IMR-90 (cell line): ENCODE data around the gene STRN4. TPM values are rescaled to one million over a fixed set of nuclear protein-coding genes. Genes with fewer than 3 reads are reported as not detected.

ENCODE experiments used
- ATAC-seq: fragments of 200-7000 bp; cut with Tn5 transposase; 2 replicates; pipeline ENCODE4 v1.9.1; 2020; ENCODE audit warnings: low read depth, mild to moderate bottlenecking, moderate library complexity
- BruUV-seq: library from RNA; stranded (reverse); fragments of 400-500 nt; replicated peaks from 2 replicates; lab custom pipeline; 2021; lab: Mats Ljungman, UMichigan
- CTCF ChIA-PET: fragments of 300-600 bp; formaldehyde crosslinking; extraction: SDS; loops from one replicate; lab custom pipeline; 2021; ENCODE audit warnings: antibody characterized with exemption; lab: Yijun Ruan, JAX
- POLR2A ChIA-PET: fragments of 300-600 bp; sonication (Branson Sonifier 250); formaldehyde crosslinking; loops from one replicate; lab custom pipeline; 2022; ENCODE audit warnings: antibody characterized with exemption; ENCODE audit not compliant: unreplicated experiment; lab: Charles Lee
- DNase-seq: peaks from one replicate; pipeline ENCODE4 v3.0.0; 2013
- H2AFZ ChIP-seq: replicated peaks from 2 replicates; pipeline ENCODE3; 2013; ENCODE audit warnings: low read length, mild to moderate bottlenecking; ENCODE audit not compliant: poor library complexity
- H2AK5ac ChIP-seq: 2 replicates; pipeline ENCODE4 v1.6.1; 2013; ENCODE audit warnings: low read depth, low read length, inconsistent platforms
- H2AK9ac ChIP-seq: replicated peaks from 2 replicates; pipeline ENCODE3; 2013; ENCODE audit warnings: mild to moderate bottlenecking, low read depth, low read length, moderate library complexity; ENCODE audit not compliant: poor library complexity
- H2BK120ac ChIP-seq: 2 replicates; pipeline ENCODE4 v1.6.1; 2013; ENCODE audit warnings: low read depth, low read length, inconsistent platforms
- H2BK15ac ChIP-seq: 3 replicates; pipeline ENCODE4 v1.6.1; 2013; ENCODE audit warnings: low read depth, low read length, inconsistent platforms
- H2BK20ac ChIP-seq: 2 replicates; pipeline ENCODE4 v1.6.1; 2013; ENCODE audit warnings: low read depth, mild to moderate bottlenecking, inconsistent platforms, low read length, moderate library complexity
- H2BK5ac ChIP-seq: 2 replicates; pipeline ENCODE4 v1.6.1; 2013; ENCODE audit warnings: mild to moderate bottlenecking, low read depth, low read length, inconsistent platforms; ENCODE audit not compliant: poor library complexity, severe bottlenecking
- H3K14ac ChIP-seq: replicated peaks from 2 replicates; pipeline ENCODE4 v1.6.1; 2013; ENCODE audit warnings: low read depth, low read length, inconsistent platforms
- H3K18ac ChIP-seq: 2 replicates; pipeline ENCODE4 v1.6.1; 2013; ENCODE audit warnings: low read depth, low read length, control low read depth
- H3K23ac ChIP-seq: 2 replicates; pipeline ENCODE4 v1.6.1; 2013; ENCODE audit warnings: low read depth, low read length, inconsistent platforms
- H3K27ac ChIP-seq: 2 replicates; pipeline ENCODE4 v1.5.1; 2013; ENCODE audit warnings: mild to moderate bottlenecking, control low read depth, low read length; ENCODE audit not compliant: insufficient read depth
- H3K27me3 ChIP-seq: 2 replicates; pipeline ENCODE4 v1.6.1; 2013; ENCODE audit warnings: low read length; ENCODE audit not compliant: control insufficient read depth, insufficient read depth
- H3K36me3 ChIP-seq: 2 replicates; pipeline ENCODE4 v1.6.1; 2013; ENCODE audit warnings: low read length, mixed read lengths; ENCODE audit not compliant: control insufficient read depth, insufficient read depth
- H3K4ac ChIP-seq: 2 replicates; pipeline ENCODE4 v1.6.1; 2013; ENCODE audit warnings: low read depth, low read length, inconsistent platforms
- H3K4me1 ChIP-seq: 2 replicates; pipeline ENCODE4 v1.6.1; 2013; ENCODE audit warnings: low read length, mixed read lengths; ENCODE audit not compliant: control insufficient read depth, insufficient read depth
- H3K4me2 ChIP-seq: 2 replicates; pipeline ENCODE4 v1.6.1; 2013; ENCODE audit warnings: low read depth, mild to moderate bottlenecking, control low read depth, low read length, moderate library complexity
- H3K4me3 ChIP-seq: 2 replicates; pipeline ENCODE4 v1.5.1; 2013; ENCODE audit warnings: low read depth, mild to moderate bottlenecking, control low read depth, low read length, moderate library complexity; ENCODE audit not compliant: insufficient read depth
- H3K56ac ChIP-seq: 2 replicates; pipeline ENCODE4 v1.6.1; 2013; ENCODE audit warnings: low read length, inconsistent platforms; ENCODE audit not compliant: insufficient read depth; ENCODE audit errors: extremely low read depth
- H3K79me1 ChIP-seq, 2 experiments: 2 replicates each; pipeline ENCODE4 v1.6.1; 2013; ENCODE audit warnings: low read length in 2 of 2, inconsistent platforms in 1 of 2, low read depth in 1 of 2
- H3K9ac ChIP-seq: 2 replicates; pipeline ENCODE4 v1.6.1; 2013; ENCODE audit warnings: low read depth, low read length, control low read depth
- H3K9me1 ChIP-seq: 2 replicates; pipeline ENCODE4 v1.6.1; 2013; ENCODE audit warnings: low read length, inconsistent platforms; ENCODE audit not compliant: insufficient read depth
- H3K9me3 ChIP-seq: 2 replicates; pipeline ENCODE4 v1.6.1; 2013; ENCODE audit warnings: low read length; ENCODE audit not compliant: control insufficient read depth, insufficient read depth
- H4K20me1 ChIP-seq: 2 replicates; pipeline ENCODE4 v1.6.1; 2013; ENCODE audit warnings: low read length, inconsistent platforms; ENCODE audit not compliant: insufficient read depth
- H4K5ac ChIP-seq: 2 replicates; pipeline ENCODE4 v1.6.1; 2013; ENCODE audit warnings: mild to moderate bottlenecking, low read depth, low read length, control low read depth
- H4K8ac ChIP-seq, 2 experiments: 2 replicates each; pipeline ENCODE4 v1.6.1; 2013; ENCODE audit warnings: low read depth in 2 of 2, low read length in 2 of 2, control low read depth in 1 of 2, inconsistent platforms in 1 of 2
- H4K91ac ChIP-seq: 2 replicates; pipeline ENCODE4 v1.6.1; 2013; ENCODE audit warnings: low read depth, low read length, inconsistent platforms; ENCODE audit not compliant: insufficient read depth
- BHLHE40 ChIP-seq: fragments of 150-350 bp; IDR thresholded peaks from 2 replicates; pipeline ENCODE4 v1.6.1; 2016; ENCODE audit warnings: mild to moderate bottlenecking, low read depth, low read length
- POLR2A ChIP-seq: IDR thresholded peaks from 2 replicates; pipeline ENCODE4 v1.6.1; 2012; ENCODE audit warnings: mild to moderate bottlenecking, low read depth, low read length
- WGBS, 2 experiments: methylation state at CpG; one replicate each; pipeline versions ENCODE4 v1.1.5 to v1.1.7; 2013; ENCODE audit warnings: missing lambda C conversion rate in 2 of 2; ENCODE audit not compliant: insufficient read length in 1 of 2; ENCODE audit errors: extremely low coverage in 2 of 2; 5-methylcytosine and 5-hydroxymethylcytosine counted together
- dilution Hi-C: fragments of 300-500 bp; cut with HindIII; formaldehyde crosslinking; loops from one replicate; pipeline ENCODE4 v1.14.3; 2018; ENCODE audit warnings: low sequenced_read_pairs; ENCODE audit not compliant: unreplicated experiment
- in situ Hi-C: fragments of 300-500 bp; cut with MboI; formaldehyde crosslinking; loops from 3 replicates; pipeline ENCODE4 v1.14.3; 2019; ENCODE audit warnings: low sequenced_read_pairs, inconsistent platforms, mixed read lengths
- intact Hi-C: fragments of 100-400 bp; cut with micrococcal nuclease; formaldehyde crosslinking; loops from 2 replicates; pipeline ENCODE4 v1.10.0; 2022
- polyA plus RNA-seq, 3 experiments: library from polyadenylated mRNA; depleted of rRNA; stranded (reverse); fragments of >200 nt; gene quantifications; 2 replicates each; pipeline ENCODE4 v1.2.3, GENCODE V29; 2012; ENCODE audit warnings: low replicate concordance in 1 of 3
- total RNA-seq: library from RNA; depleted of rRNA; stranded (reverse); fragments of >200 nt; gene quantifications from 2 replicates; pipeline ENCODE4 v1.2.3, GENCODE V29; 2012
- TF ChIP-seq, protein P1 (sequence below): conservative IDR thresholded peaks from 2 replicates; pipeline ENCODE4 v1.5.1; 2012; ENCODE audit warnings: mild to moderate bottlenecking, low read depth, low read length, improper control_type of control experiment

The STRN4 gene
- total and polyA plus RNA-seq, 2 of the 4 experiments (the other 2 are of a cell fraction): 36.7 to 112 TPM

DNA sequence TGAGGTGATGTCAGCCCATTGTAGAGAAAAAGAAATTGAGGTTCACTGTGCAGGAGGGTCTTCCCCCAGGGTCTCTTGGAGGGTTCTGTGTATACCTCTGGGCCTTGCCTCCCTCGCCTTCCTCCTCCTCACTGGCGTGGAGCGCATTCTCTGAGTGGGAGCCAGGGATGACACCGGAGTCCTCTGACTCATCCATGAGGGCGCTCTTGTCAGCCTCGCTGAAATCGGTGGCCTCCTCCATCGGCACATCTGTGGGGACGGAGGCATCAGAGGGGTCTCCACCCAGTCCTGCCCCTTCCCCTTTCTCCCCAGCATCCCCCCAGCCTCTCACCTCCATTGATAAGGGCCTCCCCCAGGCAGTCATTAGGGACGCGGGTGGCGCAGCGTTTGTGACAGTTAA is 45.5 kb downstream of the STRN4 start:
- no peak overlapping the region for H3K27ac ChIP-seq
- no peak overlapping the region for H3K14ac ChIP-seq
- H4K20me1 ChIP-seq: peaks cover 19% of the 10 kb centered on the region
- H3K4me2 ChIP-seq: no peak overlapping the region
- no TSS peak for BruUV-seq
- H3K23ac ChIP-seq: no peak overlapping the region
- no peak overlapping the region for H3K4ac ChIP-seq
- peaks cover 0 to 26% of the 10 kb centered on the region in 2 experiments; a peak in 3 of 4 replicates for H3K79me1 ChIP-seq
- peaks cover 55% of the 10 kb centered on the region for H3K36me3 ChIP-seq
- H4K5ac ChIP-seq: no peak overlapping the region
- no peak overlapping the region for H3K18ac ChIP-seq
- TF ChIP-seq BHLHE40 (no peak), POLR2A (no peak)
- TF ChIP-seq, protein P1, sequence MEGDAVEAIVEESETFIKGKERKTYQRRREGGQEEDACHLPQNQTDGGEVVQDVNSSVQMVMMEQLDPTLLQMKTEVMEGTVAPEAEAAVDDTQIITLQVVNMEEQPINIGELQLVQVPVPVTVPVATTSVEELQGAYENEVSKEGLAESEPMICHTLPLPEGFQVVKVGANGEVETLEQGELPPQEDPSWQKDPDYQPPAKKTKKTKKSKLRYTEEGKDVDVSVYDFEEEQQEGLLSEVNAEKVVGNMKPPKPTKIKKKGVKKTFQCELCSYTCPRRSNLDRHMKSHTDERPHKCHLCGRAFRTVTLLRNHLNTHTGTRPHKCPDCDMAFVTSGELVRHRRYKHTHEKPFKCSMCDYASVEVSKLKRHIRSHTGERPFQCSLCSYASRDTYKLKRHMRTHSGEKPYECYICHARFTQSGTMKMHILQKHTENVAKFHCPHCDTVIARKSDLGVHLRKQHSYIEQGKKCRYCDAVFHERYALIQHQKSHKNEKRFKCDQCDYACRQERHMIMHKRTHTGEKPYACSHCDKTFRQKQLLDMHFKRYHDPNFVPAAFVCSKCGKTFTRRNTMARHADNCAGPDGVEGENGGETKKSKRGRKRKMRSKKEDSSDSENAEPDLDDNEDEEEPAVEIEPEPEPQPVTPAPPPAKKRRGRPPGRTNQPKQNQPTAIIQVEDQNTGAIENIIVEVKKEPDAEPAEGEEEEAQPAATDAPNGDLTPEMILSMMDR: no peak
- no peak overlapping the region for H4K91ac ChIP-seq
- no peak for DNase-seq
- H3K4me1 ChIP-seq: no peaks in the 10 kb centered on the region
- H2BK20ac ChIP-seq: no peak overlapping the region
- dilution Hi-C loops: no loop called here
- no peak overlapping the region for H2BK120ac ChIP-seq
- intact Hi-C loops: no loop called here
- H2AK9ac ChIP-seq: peak overlapping the region; percentile 28
- H2AK5ac ChIP-seq: no peak overlapping the region
- ChIA-PET POLR2A (no interaction called here), CTCF (no interaction called here)
- H3K9me3 ChIP-seq: no peaks in the 10 kb centered on the region
- no peak overlapping the region for H2AFZ ChIP-seq
- ATAC-seq: no peak
- no peak overlapping the region for H3K56ac ChIP-seq
- no CpG with 5 or more reads among the region's 13 CpGs for WGBS, 2 experiments
- H2BK5ac ChIP-seq: no peak overlapping the region
- in situ Hi-C loops: no loop called here
- 0 out of 2 replicates have a peak, but pooled peaks cover 6% of the 10 kb centered on the region for H3K9me1 ChIP-seq
- no peak overlapping the region for H4K8ac ChIP-seq
- H3K27me3 ChIP-seq: no peaks in the 10 kb centered on the region
- no peak overlapping the region for H2BK15ac ChIP-seq
- H3K9ac ChIP-seq: no peak overlapping the region
- H3K4me3 ChIP-seq: no peak overlapping the region
